CD4-positive, CD25-positive, alpha-beta regulatory T cell (primary cell): ENCODE measurements around the gene LRRC17. TPM values are rescaled to one million over a fixed set of nuclear protein-coding genes. Genes with fewer than 3 reads are reported as not detected.

Experiments used
- ATAC-seq, 2 donors: fragments of 150-1000 bp; cut with Tn5 transposase; one replicate each; pipeline ENCODE4 v1.10.0; 2021; ENCODE audit warnings: low read depth in 2 of 2, moderate number of reproducible peaks in 2 of 2, moderate library complexity in 1 of 2
- DNase-seq, 3 donors: peaks; one replicate each; pipeline versions ENCODE4 v3.0.0 to v3.0.0-alpha.2; 2012 to 2022; ENCODE audit warnings: mixed read lengths in 1 of 3
- H3K27ac ChIP-seq: one replicate; pipeline ENCODE4 v1.7.0; 2013; ENCODE audit warnings: mild to moderate bottlenecking, low read length; ENCODE audit not compliant: insufficient read depth, poor library complexity, severe bottlenecking
- H3K27me3 ChIP-seq: one replicate; pipeline ENCODE4 v1.7.0; 2013; ENCODE audit warnings: low read length; ENCODE audit not compliant: control insufficient read depth, insufficient read depth
- H3K36me3 ChIP-seq: one replicate; pipeline ENCODE4 v1.7.0; 2013; ENCODE audit warnings: mild to moderate bottlenecking, low read length, moderate library complexity; ENCODE audit not compliant: control insufficient read depth, insufficient read depth
- H3K4me1 ChIP-seq: 2 replicates; pipeline ENCODE4 v1.7.0; 2013; ENCODE audit warnings: mild to moderate bottlenecking, low read length; ENCODE audit not compliant: insufficient read depth, control insufficient read depth, poor library complexity, severe bottlenecking
- H3K4me3 ChIP-seq: one replicate; pipeline ENCODE4 v1.7.0; 2013; ENCODE audit warnings: low read depth, mild to moderate bottlenecking, low read length, moderate library complexity
- H3K9me3 ChIP-seq, 2 experiments: 1 replicate in 1 of 2; 2 replicates in 1 of 2; pipeline ENCODE4 v1.7.0; 2013; ENCODE audit warnings: low read length in 2 of 2, mild to moderate bottlenecking in 1 of 2, moderate library complexity in 1 of 2; ENCODE audit not compliant: control insufficient read depth in 2 of 2
- H3K27ac Mint-ChIP-seq, 3 donors: one replicate each; pipeline ENCODE4 v1.8.0; 2020 to 2022; ENCODE audit warnings: mild to moderate bottlenecking in 3 of 3, mixed read lengths in 3 of 3, moderate library complexity in 2 of 3
- H3K27me3 Mint-ChIP-seq: one replicate; pipeline ENCODE4 v1.8.0; 2022; ENCODE audit warnings: mild to moderate bottlenecking, mixed read lengths
- H3K36me3 Mint-ChIP-seq: one replicate; pipeline ENCODE4 v1.8.0; 2020; ENCODE audit warnings: mixed read lengths
- H3K4me1 Mint-ChIP-seq, 4 donors: one replicate each; pipeline ENCODE4 v1.8.0; 2020 to 2022; ENCODE audit warnings: mixed read lengths in 4 of 4, mild to moderate bottlenecking in 1 of 4
- H3K4me3 Mint-ChIP-seq, 4 donors: one replicate each; pipeline ENCODE4 v1.8.0; 2020 to 2022; ENCODE audit warnings: mild to moderate bottlenecking in 4 of 4, mixed read lengths in 4 of 4, moderate library complexity in 3 of 4
- H3K9me3 Mint-ChIP-seq, 7 donors: one replicate each; pipeline ENCODE4 v1.8.0; 2020 to 2022; ENCODE audit warnings: mixed read lengths in 7 of 7, mild to moderate bottlenecking in 3 of 7, moderate library complexity in 2 of 7
- polyA plus RNA-seq, 4 donors: library from polyadenylated mRNA; unstranded; fragments of 300-500 nt; fragmentation: Illumina TruSeq; gene quantifications; one replicate each; pipeline ENCODE4 v1.2.3, GENCODE V29; 2021
- total RNA-seq: library from RNA; stranded (reverse); gene quantifications from one replicate; pipeline ENCODE4 v1.2.3, GENCODE V29; 2022

The LRRC17 gene
- total and polyA plus RNA-seq, 5 donors from 2014 or later: 0.32 to 0.69 (median 0.40) TPM; not detected in 2

DNA sequence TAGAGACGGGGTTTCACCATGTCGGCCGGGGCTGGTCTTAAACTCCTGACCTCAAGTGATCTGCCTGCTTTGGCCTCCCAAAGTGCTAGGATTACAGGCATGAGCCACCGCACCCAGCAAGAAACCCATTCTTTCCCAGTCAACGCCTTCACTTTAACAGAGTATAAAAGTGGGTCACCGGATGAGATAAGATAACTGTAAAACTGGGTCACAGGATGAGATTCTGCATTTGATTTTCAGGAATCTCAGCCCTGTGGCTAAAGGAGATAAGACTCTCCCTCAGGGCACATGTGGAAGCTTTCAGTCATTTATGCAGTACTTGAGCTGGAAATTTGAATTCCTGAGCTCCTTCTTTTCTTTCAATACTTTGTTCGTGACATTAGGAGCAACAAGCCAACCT, 70.8 kb downstream of the LRRC17 start:
- DNase-seq (no peak), ATAC-seq (no peak)
- Mint-ChIP-seq H3K36me3 (no peaks in the 10 kb centered on the region), H3K27ac (no peak overlapping the region), H3K4me1 (no peaks in the 10 kb centered on the region), H3K9me3 (peaks cover 0 to 2% (median 0%) of the 10 kb centered on the region in 7 donors), H3K27me3 (no peaks in the 10 kb centered on the region), H3K4me3 (no peak overlapping the region)
- H3K36me3 ChIP-seq: no peaks in the 10 kb centered on the region
- no peaks in the 10 kb centered on the region for H3K9me3 ChIP-seq
- no peaks in the 10 kb centered on the region for H3K27me3 ChIP-seq
- H3K27ac ChIP-seq: no peak overlapping the region
- no peaks in the 10 kb centered on the region for H3K4me1 ChIP-seq
- no peak overlapping the region for H3K4me3 ChIP-seq

- DNase-seq: no peak
- no peak overlapping the region for H3K4me3 Mint-ChIP-seq
- Histone ChIP-seq H3K27ac (no peak overlapping the region), H3K27me3 (no peaks in the 10 kb centered on the region), H3K4me1 (no peaks in the 10 kb centered on the region), H3K4me3 (no peak overlapping the region), H3K9me3 (no peaks in the 10 kb centered on the region), H3K36me3 (no peaks in the 10 kb centered on the region)
- H3K27ac Mint-ChIP-seq: no peak overlapping the region
- H3K27me3 Mint-ChIP-seq: no peaks in the 10 kb centered on the region
- no peaks in the 10 kb centered on the region for H3K4me1 Mint-ChIP-seq
- H3K9me3 Mint-ChIP-seq: peaks cover 0 to 2% (median 0%) of the 10 kb centered on the region in 7 donors
- no peaks in the 10 kb centered on the region for H3K36me3 Mint-ChIP-seq
- ATAC-seq: no peak
These were observed 72.5 kb downstream of the LRRC17 start for GRCh38 chr7:102985176-102985783.

DNA sequence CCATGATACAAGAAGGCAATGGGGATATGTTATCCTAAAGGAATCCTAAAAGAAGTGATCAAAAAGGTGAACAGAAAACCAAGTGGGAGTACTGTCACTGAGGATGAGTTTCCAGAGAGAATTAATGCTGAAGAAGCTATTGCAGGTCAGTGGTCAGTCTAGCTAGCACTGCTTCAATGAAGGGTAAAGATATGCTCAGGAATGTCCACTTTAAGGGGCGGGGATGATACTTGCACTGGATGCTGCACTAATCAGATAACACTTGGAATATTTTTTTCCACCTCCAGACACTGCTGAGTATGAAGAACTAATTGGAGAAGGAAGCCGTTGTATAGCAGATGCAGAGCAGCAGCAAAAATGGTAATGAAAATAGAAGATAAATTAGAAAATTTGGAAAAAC, 75.3 kb downstream of the LRRC17 start:
- H3K36me3 Mint-ChIP-seq: no peaks in the 10 kb centered on the region
- no peaks in the 10 kb centered on the region for H3K9me3 ChIP-seq
- no peaks in the 10 kb centered on the region for H3K4me1 ChIP-seq
- H3K36me3 ChIP-seq: no peaks in the 10 kb centered on the region
- no peak overlapping the region for H3K27ac ChIP-seq
- DNase-seq (no peak), ATAC-seq (no peak)
- H3K4me3 Mint-ChIP-seq: no peak overlapping the region
- no peaks in the 10 kb centered on the region for H3K27me3 Mint-ChIP-seq
- H3K27ac Mint-ChIP-seq: no peak overlapping the region
- peaks cover 0 to 2% (median 0%) of the 10 kb centered on the region in 7 donors for H3K9me3 Mint-ChIP-seq
- no peak overlapping the region for H3K4me3 ChIP-seq
- no peaks in the 10 kb centered on the region for H3K4me1 Mint-ChIP-seq
- peaks cover 3% of the 10 kb centered on the region for H3K27me3 ChIP-seq

DNA sequence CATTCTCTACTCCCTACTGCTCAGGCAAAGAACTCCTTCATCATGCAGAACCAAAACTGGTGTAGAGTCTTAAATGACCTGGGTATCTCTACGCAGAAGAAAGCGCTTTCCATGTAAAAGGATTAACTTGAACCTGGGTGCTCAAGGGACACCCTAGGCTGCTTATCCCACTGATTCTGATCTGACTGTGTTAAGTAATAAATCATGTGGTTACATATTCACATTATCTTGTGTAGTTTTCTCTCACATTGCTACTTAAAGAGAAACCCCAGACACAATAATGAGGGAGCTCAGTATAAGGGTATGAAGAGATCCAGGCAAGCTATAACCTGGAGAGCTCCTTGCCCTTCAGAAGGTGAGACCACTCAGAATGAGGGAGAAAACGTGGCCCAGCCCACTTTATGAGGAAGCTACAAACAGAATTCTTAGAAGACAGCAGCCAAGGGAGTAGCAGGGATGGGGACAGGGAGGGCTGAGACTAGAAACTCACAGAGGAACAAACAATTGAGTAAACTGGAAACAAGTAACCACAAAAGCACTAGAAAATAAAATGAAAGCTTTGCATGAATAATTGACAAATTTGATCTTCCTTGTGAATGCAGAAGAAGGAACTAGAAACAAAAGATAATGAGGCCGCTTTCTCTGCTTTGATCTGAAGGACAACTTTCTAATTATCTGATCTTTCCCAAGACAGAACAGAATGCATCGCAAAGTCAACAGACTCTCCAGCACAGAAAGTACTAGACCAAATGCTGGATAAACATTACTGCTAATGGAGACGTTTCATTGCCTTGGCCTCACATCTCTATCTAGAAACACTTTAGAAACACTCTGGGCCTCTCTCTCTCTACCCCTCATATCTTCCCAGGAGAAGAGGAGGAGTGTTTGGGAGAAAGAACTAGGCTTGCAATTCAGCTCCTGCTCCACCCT, 76.1 kb downstream of the LRRC17 start:
- Mint-ChIP-seq H3K27me3 (no peaks in the 10 kb centered on the region), H3K4me1 (no peaks in the 10 kb centered on the region), H3K27ac (no peak overlapping the region), H3K36me3 (no peaks in the 10 kb centered on the region), H3K4me3 (no peak overlapping the region), H3K9me3 (peaks cover 0 to 2% (median 0%) of the 10 kb centered on the region in 7 donors)
- Histone ChIP-seq H3K9me3 (no peaks in the 10 kb centered on the region), H3K27ac (no peak overlapping the region), H3K27me3 (peaks cover 3% of the 10 kb centered on the region), H3K4me3 (no peak overlapping the region), H3K4me1 (no peaks in the 10 kb centered on the region), H3K36me3 (no peaks in the 10 kb centered on the region)
- ATAC-seq (no peak), DNase-seq (no peak)

GRCh38 chr7:102990642-102991041, 77.8 kb downstream of the LRRC17 start:
- Mint-ChIP-seq H3K27me3 (peaks cover 5% of the 10 kb centered on the region), H3K27ac (no peak overlapping the region), H3K4me1 (no peaks in the 10 kb centered on the region), H3K9me3 (peaks cover 0 to 2% (median 0%) of the 10 kb centered on the region in 7 donors), H3K36me3 (no peaks in the 10 kb centered on the region), H3K4me3 (no peak overlapping the region)
- ATAC-seq: no peak
- H3K9me3 ChIP-seq: no peaks in the 10 kb centered on the region
- no peaks in the 10 kb centered on the region for H3K36me3 ChIP-seq
- no peak for DNase-seq
- no peaks in the 10 kb centered on the region for H3K4me1 ChIP-seq
- peaks cover 3% of the 10 kb centered on the region for H3K27me3 ChIP-seq
- no peak overlapping the region for H3K27ac ChIP-seq
- H3K4me3 ChIP-seq: no peak overlapping the region

DNA sequence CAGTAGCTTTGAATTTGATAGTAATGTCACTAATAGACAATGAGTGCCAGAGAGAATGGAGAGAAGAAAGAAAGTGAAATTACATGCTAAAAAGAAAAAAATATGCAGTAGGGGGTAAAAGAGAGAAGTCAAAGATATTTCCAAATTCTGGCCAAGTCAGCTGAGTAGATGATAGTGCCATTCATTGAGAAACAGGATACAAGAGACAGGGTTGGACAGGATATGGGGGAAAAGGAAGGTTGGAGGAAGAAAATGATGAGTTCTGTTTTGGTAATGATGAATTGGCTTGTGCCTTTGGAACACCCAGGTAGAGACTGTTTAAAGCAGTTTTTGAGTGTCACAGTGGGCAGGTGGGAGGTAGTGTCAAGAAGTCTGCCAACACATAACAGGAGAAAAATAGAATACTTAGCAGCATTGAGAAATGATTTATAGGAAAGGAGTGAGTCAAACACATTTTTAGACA, 78.3 kb downstream of the LRRC17 start:
- no peaks in the 10 kb centered on the region for H3K36me3 Mint-ChIP-seq
- no peak overlapping the region for H3K4me3 Mint-ChIP-seq
- H3K4me3 ChIP-seq: no peak overlapping the region
- H3K27ac Mint-ChIP-seq: no peak overlapping the region
- H3K4me1 ChIP-seq: no peaks in the 10 kb centered on the region
- no peaks in the 10 kb centered on the region for H3K36me3 ChIP-seq
- H3K27me3 ChIP-seq: peaks cover 3% of the 10 kb centered on the region
- peaks cover 0 to 2% (median 0%) of the 10 kb centered on the region in 7 donors for H3K9me3 Mint-ChIP-seq
- H3K27me3 Mint-ChIP-seq: peaks cover 5% of the 10 kb centered on the region
- H3K27ac ChIP-seq: no peak overlapping the region
- ATAC-seq: no peak
- H3K9me3 ChIP-seq: no peaks in the 10 kb centered on the region
- DNase-seq: no peak
- H3K4me1 Mint-ChIP-seq: no peaks in the 10 kb centered on the region

DNA sequence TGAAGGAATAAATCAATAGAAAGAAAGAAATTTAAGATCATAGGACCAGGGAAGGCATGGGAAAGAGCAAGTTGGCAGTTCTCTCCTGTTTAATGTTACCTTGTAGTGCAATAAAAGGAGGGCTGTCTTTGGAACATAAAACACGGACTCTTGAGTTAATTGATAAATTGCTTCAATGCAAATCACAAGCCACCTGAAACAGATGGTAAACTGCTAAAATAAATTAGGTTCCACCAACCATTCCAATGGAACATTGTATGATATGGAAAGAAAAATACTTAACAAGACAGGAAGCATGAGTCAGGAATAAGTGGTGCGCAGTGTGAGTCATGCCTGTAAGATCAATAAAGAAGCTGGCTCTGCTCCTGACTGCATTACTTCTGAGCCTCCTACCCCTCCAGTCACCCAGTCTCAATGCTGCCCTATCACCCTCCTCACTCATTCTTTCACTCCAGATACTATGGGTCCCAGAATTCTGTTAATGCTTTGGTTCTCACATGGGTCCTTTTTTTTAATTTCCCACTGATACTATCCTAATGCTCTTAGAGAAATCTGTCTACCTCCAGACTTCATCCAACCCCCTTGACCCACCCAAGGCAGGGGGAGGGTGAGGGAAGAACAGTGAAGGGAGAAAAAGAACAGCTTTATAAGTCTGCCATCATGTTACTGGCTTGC, 78.9 kb downstream of the LRRC17 start:
- H3K4me3 Mint-ChIP-seq: no peak overlapping the region
- Histone ChIP-seq H3K4me3 (no peak overlapping the region), H3K36me3 (no peaks in the 10 kb centered on the region), H3K27me3 (peaks cover 3% of the 10 kb centered on the region), H3K27ac (no peak overlapping the region), H3K4me1 (no peaks in the 10 kb centered on the region), H3K9me3 (no peaks in the 10 kb centered on the region)
- no peak overlapping the region for H3K27ac Mint-ChIP-seq
- ATAC-seq (no peak), DNase-seq (no peak)
- H3K4me1 Mint-ChIP-seq: no peaks in the 10 kb centered on the region
- no peaks in the 10 kb centered on the region for H3K36me3 Mint-ChIP-seq
- H3K27me3 Mint-ChIP-seq: peaks cover 5% of the 10 kb centered on the region
- peaks cover 0 to 3% (median 0%) of the 10 kb centered on the region in 7 donors for H3K9me3 Mint-ChIP-seq
